Measurements from ENCODE around the gene ZFR2.
A peak's percentile ranks its signal among the peaks of the same experiment; 100 is the strongest.

ZFR2 gene

GRCh38 chr19:3813473-3814392 lies 55.1 kb downstream of the ZFR2 start:
- DNase-seq: no peak

GRCh38 chr19:3810708-3811355 lies 58.0 kb downstream of the ZFR2 start:
- no peak for DNase-seq

- DNase-seq: no peak
These were observed 58.7 kb downstream of the ZFR2 start for GRCh38 chr19:3809881-3810707.

- no peak for DNase-seq
These were observed 60.3 kb downstream of the ZFR2 start for GRCh38 chr19:3808420-3809143.

GRCh38 chr19:3807574-3808354 lies 61.1 kb downstream of the ZFR2 start:
- no peak for DNase-seq

GRCh38 chr19:3807131-3807480 lies 61.7 kb downstream of the ZFR2 start:
- no peak for DNase-seq

- no peak for DNase-seq
These were observed 63.0 kb downstream of the ZFR2 start for GRCh38 chr19:3805859-3806258.

GRCh38 chr19:3804429-3804828 lies 64.4 kb downstream of the ZFR2 start:
- no peak for DNase-seq

GRCh38 chr19:3803986-3804385 lies 64.9 kb downstream of the ZFR2 start:
- DNase-seq: no peak

- no peak for DNase-seq
These were observed 65.5 kb downstream of the ZFR2 start for GRCh38 chr19:3803114-3803888.

GRCh38 chr19:3801412-3802096 lies 67.3 kb downstream of the ZFR2 start:
- DNase-seq: peak; percentile 58

GRCh38 chr19:3800996-3801395 lies 67.8 kb downstream of the ZFR2 start:
- DNase-seq: no peak

GRCh38 chr19:3798137-3798536 lies 70.7 kb downstream of the ZFR2 start:
- DNase-seq: no peak

- DNase-seq: no peak
These were observed 72.5 kb downstream of the ZFR2 start for GRCh38 chr19:3796358-3796757.

- DNase-seq: no peak
These were observed 75.0 kb downstream of the ZFR2 start for GRCh38 chr19:3793799-3794198.

GRCh38 chr19:3792114-3792513 lies 76.7 kb downstream of the ZFR2 start:
- no peak for DNase-seq

- no peak for DNase-seq
These were observed 77.9 kb downstream of the ZFR2 start for GRCh38 chr19:3790941-3791340.

- no peak for DNase-seq
These were observed 78.6 kb downstream of the ZFR2 start for GRCh38 chr19:3790209-3790734.

- DNase-seq: no peak
These were observed 79.7 kb downstream of the ZFR2 start for GRCh38 chr19:3788996-3789778.
